KOPT-K1 (cell line): ENCODE data around the gene VAC14.
A peak's percentile ranks its signal among the peaks of the same experiment; 100 is the strongest.

Source experiments
- H3K27ac ChIP-seq: fragments of 200-600 bp; sonication (generic); 2 replicates; pipeline ENCODE4 v1.5.1; 2016; ENCODE audit warnings: antibody characterized with exemption, mild to moderate bottlenecking, low read depth, low read length; ENCODE audit not compliant: poor library complexity, severe bottlenecking
- H3K36me3 ChIP-seq: fragments of 200-600 bp; sonication (generic); 2 replicates; pipeline ENCODE4 v1.5.1; 2017; ENCODE audit warnings: antibody characterized with exemption, mild to moderate bottlenecking, low read length, moderate library complexity; ENCODE audit not compliant: insufficient read depth
- H3K9me3 ChIP-seq: fragments of 200-600 bp; sonication (generic); 2 replicates; pipeline ENCODE4 v1.5.1; 2017; ENCODE audit warnings: antibody characterized with exemption, low read length, mild to moderate bottlenecking; ENCODE audit not compliant: insufficient read depth, poor library complexity, severe bottlenecking

VAC14 gene

DNA sequence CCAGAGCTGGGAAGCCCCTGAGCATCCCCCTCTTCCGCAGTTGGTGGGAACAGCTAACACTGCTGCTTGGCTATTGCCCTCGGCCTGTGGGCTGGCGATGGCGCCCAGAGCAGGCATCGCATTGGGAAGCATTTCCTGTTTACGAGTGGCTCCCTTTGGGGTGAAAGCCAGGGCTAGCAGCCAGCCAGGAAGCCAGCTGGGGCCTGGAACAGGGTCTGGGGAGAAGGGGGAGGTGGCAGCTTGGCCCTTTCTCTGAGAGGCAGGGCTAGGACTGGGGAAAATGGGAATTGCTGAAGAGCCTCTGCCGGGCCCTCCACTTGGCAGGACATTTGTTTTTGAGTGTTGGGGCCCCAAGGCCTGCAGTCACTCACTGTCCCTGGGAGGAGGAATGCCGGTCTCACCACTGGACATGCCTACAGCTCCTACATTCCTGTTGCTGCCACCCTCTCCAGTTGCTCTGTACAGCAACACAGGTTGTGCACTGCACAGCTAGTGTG lies 112.7 kb downstream of the VAC14 start:
- Histone ChIP-seq H3K36me3 (no peaks in the 10 kb centered on the region), H3K9me3 (no peaks in the 10 kb centered on the region), H3K27ac (no peak overlapping the region)

DNA sequence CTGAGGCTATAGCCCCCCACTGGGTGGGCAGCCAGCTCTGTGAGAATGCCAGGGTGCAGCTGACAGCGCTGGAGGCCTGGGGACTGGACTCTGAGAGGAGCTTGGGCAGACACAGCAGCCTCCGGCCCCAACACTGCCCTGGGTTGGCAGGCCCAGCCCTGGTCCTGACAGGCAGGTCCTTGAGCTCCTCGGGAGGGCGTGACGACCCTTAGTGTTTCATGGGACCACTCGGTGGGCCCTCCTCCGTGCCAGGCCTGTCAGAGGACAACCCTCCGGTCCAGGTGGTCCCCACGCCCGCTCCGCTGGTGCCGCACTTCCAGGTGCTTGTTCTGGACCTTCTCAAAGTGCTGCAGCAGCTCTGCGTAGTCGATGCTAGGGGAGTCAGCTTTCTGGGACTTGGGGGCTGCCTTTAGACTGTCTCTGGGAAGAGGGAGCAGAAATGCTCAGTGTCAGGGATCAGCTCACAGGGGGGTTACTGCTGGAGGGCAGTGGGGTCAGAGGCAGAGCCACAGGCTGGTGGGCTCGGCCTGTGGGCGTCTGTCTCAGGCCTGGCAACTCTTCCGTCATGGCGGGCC lies 113.2 kb downstream of the VAC14 start:
- no peaks in the 10 kb centered on the region for H3K9me3 ChIP-seq
- H3K36me3 ChIP-seq = no peaks in the 10 kb centered on the region
- H3K27ac ChIP-seq = no peak overlapping the region

DNA sequence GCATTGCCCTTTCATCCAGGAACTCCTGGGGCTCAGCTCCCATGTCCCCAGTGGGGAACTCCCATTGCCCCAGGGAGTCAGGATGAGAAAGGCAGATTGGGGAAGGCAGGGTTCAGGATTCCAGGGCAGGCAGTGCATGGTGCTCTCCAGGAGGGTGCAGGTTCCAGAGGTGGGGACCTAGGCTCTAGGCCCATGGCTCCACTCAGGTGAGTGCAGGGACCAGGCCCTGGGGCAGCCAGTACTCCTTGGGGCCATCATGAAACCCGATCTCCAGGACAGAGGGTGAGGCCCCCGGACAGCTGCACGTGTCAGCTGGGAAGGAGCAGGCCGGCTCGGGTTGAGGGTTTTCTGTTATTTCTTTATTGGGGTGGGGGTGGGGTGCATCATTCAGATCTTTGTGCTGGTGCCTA lies 113.9 kb downstream of the VAC14 start:
- Histone ChIP-seq H3K27ac (no peak overlapping the region), H3K9me3 (no peaks in the 10 kb centered on the region), H3K36me3 (no peaks in the 10 kb centered on the region)

DNA sequence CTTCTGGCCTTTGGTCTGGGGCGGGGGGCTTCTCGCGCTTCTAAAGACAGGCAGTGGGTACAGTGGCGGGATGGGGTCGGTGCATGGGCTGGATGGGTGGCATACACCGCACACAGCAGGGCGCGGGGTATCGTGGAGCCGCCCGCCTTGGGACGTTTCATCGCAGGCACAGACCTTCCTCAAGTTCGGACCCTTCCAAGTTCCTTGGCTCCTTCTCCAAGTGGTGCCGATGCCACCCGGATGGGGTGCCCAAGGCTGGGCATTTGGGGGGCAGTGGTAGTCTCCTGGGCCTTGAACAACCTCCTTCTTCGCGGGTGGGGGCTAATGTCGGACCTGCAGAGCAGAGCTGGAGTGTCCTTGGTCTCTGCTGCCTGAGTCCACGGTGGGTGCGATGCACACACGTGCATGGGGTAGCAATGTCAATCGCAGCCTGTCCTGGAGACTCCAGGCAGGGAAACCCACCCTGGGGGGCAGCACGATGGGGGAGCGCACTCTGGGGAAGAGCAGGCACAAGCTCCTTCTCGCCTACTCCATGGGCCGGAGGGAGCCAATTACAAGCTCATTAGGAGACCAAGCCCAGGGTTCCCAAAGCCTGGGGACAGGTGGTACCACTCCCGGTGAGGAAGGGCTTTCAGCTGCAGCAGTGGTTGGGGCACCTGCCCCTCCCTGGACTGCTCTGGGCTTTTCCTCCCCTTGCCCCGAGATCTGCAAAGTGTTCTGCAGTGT lies 114.4 kb downstream of the VAC14 start:
- Histone ChIP-seq H3K36me3 (no peaks in the 10 kb centered on the region), H3K27ac (no peak overlapping the region), H3K9me3 (no peaks in the 10 kb centered on the region)

DNA sequence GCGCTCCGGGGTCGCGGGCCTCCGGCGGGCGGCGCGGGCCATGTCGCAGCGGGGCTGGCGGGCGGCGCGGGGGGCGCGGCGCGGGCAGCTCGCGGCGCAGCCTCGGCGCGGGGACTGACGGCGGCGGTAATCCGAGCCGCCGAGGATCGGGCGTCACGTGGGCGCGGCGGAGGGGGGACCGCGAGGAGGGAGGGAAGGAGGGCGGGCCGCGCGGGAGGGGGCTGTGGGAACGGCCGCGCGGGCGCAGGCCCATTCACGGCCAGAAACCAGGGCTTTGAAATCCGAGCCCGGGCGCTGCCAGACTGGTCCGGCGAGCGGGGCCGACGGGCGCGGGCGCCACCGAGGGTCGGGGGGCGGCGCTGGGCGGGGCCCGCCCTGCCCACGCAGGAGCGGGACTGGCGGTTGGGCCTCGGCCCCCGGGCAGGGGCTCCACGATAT lies 115.0 kb downstream of the VAC14 start, which contains the start of gene MTSS2:
Gene MTSS2 (minus strand): TSS at position 116 of the 438 bp plus-strand sequence. CDS start 262 bp downstream, outside the sequence.
- H3K36me3 ChIP-seq = no peaks in the 10 kb centered on the region
- H3K27ac ChIP-seq = peak within 1 kb of the TSS; percentile 23
- no peaks in the 10 kb centered on the region for H3K9me3 ChIP-seq

DNA sequence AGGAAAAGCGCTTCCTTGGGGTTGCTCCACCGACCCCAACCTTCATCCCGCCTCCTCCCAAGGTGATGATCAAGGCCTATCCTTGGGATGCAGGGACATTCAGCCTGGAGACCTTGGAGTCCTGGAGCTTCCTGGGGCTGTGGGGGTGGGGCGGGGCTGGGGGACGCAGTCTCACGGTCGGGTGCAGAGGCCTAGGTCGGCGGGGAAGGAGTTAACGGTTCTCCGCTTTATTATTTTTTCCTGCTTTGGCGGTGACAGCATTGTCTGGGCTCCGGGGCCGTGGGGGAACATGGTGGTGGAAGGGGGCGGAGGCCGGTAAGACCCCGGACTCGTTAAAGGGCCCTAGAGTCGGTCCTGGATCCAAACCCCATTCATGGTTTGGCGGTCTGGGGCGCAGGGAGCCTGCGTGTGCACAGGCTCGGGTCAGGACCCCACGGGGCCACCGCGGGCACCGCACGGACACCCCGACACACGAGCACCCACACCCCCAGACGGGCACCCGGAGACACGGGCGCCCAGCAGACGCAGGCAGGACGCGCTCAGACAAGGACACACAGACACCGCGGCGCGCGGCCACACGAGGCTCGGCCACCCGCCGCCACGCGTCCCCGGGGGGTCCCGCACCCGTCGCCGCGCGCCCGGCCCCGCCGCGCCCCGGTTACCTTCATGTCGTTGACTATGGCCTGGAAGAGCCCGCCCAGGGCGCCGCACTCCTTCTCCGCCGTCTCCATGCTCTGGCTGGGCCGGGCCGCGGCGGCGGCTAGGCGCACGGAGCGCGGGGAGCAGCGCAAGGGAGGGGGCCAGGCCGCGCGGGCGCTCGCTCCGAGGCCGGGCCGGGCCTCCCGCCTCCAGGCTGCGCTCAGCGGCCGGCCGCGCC lies 115.7 kb downstream of the VAC14 start:
- peak overlapping the region; percentile 23 for H3K27ac ChIP-seq
- no peaks in the 10 kb centered on the region for H3K36me3 ChIP-seq
- H3K9me3 ChIP-seq = no peaks in the 10 kb centered on the region

DNA sequence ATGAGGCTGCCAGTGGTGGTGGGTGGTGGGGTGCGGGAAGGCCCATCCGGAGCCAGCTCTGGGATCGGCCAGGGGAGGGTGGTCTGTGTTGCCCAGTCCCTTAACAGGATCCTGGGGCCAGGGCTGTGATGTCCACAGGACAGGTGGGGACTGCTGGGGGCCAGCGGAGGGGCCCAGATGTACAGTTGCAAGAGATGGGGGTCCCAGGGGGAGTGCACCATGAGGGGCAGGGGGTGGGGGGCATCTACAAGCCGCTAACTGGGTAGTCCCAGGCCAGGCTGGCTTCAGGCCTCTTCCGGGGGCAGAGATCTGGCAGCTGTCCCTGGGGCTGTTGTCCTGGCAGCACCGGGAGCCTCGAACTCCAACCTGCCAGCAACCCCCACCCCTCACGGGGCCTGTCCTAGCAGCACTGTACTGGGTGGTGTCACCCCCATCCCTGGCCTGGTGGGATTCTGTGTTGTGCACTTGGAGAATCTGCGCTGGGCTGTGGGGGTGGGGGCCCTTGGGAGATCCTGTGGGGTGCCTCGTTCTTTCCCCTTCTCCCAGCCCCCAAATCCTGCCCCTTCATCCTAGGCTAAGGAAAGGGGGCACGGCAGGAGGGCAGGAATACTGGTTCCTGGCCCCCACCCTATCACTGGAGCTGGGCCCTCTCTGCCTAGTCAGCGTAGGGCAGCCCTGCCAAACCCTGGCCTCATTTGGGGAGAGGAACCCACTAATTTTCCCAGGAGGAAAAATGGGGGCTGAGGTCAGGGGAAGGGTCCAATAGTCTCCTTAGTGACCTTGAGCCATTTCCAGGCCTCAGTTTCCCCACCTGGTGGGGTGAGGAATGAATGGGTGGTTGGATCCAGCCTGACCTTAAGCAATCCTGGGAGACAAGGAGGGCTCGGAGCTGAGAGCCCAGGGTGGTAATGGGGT lies 116.6 kb downstream of the VAC14 start:
- Histone ChIP-seq H3K36me3 (no peaks in the 10 kb centered on the region), H3K9me3 (no peaks in the 10 kb centered on the region), H3K27ac (no peak overlapping the region)

DNA sequence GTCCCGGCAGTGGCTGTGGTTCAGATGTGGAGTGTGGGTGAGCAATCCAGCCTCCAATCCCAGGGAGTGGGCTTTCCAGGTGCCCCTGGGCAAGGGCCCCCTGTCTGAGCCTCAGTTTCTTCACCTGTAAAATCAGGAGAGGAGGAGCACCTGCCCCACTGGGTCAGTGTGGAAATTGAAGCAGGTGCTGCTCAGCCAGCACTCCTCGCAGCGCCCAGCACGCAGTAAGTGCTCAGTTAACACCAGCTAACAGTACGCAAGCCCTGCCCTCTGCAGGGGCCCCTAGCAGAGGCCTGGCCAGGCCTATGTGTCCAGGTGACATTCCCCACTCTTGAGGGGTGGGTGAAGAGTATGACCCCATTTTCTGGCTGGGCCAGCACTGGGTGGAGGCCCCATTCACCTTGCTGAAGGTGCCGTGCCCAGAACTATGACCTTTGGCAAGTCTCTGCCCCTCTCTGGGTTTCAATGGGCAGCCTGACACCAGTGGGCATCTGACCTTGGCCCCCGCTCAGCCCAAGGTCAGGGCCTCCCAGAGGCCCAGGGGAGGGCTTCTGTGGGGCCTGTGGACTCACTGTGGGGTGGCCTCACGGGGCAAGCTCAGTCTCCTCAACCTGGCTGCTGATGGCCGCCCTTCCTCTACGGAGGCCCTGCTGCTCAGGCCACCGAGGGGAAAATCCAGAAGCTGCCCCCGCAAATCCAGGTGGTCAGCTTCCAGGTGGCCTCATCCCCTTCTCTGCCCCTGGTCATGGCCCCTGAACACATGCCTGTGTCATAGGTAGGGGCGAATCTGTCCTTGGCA lies 117.6 kb downstream of the VAC14 start:
- no peak overlapping the region for H3K27ac ChIP-seq
- no peaks in the 10 kb centered on the region; the same call in 1 of the 2 replicates for H3K36me3 ChIP-seq

DNA sequence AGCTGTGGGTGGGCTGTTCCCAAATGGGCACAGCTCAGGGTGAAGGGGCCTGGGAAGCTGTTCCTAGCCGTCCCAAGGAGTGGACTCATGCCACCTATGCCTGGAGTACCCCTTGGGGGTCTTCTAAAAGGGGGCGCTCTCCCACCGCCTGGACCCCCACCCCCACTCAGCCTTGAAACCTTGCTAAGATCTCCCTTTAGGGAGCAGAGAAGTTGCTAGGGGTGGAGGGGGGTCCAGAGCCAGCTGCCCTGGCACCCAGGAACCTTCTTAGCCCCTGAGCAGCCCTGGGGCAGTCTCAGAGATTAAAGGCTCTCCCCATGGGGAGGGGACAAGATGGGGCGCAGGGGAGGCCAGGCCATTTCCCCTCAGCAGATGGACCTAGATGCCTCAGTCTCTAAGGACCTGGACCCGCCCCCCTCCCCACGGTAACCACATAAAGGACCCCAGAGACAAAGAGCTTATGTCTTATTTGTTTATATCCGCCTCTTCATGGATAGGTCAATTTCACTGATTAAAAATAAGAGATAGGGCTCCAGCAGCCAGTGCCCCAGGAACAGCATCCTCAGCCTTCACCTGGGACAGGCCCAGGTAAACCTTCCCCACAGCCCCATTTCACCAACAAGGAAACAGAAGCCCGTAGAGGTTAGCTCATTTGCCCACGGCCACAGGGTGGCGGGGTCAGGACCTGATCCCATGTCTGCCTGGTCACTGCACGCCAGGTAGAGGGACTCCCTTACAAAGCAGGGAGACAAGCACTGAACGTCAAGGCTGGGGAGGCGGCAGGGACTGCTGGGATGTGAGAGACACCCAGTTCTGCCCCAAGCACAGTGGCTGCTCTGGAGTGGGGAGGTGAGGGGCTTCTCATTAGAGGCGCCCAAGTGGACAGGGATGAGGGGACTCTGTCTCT lies 118.5 kb downstream of the VAC14 start:
- H3K27ac ChIP-seq = no peak overlapping the region
- H3K9me3 ChIP-seq = no peaks in the 10 kb centered on the region
- no peaks in the 10 kb centered on the region; the same call in 1 of the 2 replicates for H3K36me3 ChIP-seq

More for the DNA sequence above, 117.6 kb downstream of the VAC14 start:
- H3K9me3 ChIP-seq = no peaks in the 10 kb centered on the region

DNA sequence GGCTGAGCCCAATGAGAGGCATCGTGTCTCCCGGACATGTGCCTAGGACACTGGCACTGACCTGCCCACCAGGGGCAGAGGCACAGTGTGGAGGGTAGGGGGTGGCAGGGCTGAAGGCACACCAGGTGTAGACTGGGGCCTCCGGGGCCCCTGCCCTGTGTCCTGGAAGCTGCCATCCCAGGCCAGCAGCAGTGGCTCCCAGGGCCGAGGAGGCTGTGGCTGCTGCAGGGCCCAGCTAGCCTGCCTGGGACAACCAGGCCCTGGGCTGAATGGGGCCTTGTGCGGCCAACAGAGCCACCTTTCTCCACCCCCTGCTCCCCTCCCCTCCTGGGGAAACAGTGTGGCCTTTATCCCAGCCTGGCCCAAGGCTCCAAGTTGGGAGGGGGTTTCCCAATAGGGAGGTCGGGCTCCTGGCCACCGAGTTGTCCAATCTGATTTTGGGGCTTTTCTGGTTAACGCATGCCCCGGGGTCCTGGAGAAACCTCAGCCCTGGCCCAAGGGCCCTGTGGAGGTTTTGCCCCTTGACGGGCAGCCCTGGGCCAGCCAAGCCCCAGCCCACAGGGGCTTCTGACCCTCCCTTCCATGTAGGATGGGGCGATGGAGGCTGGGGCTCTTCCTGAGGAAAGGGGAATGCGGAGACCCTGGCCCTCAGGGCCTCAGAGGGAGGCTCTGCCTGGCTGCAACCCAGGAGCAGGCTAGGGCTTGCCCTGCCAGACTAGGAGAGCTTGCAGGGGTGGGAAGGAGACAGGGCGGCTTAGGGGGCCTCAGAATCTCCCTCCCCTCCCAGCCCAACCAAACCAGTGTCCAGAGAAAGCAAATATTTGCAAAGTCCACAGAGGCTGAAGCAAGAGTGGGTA lies 119.3 kb downstream of the VAC14 start:
- H3K36me3 ChIP-seq = peaks cover 1% of the 10 kb centered on the region; the same call in 1 of the 2 replicates
- no peak overlapping the region for H3K27ac ChIP-seq
- H3K9me3 ChIP-seq = no peaks in the 10 kb centered on the region

DNA sequence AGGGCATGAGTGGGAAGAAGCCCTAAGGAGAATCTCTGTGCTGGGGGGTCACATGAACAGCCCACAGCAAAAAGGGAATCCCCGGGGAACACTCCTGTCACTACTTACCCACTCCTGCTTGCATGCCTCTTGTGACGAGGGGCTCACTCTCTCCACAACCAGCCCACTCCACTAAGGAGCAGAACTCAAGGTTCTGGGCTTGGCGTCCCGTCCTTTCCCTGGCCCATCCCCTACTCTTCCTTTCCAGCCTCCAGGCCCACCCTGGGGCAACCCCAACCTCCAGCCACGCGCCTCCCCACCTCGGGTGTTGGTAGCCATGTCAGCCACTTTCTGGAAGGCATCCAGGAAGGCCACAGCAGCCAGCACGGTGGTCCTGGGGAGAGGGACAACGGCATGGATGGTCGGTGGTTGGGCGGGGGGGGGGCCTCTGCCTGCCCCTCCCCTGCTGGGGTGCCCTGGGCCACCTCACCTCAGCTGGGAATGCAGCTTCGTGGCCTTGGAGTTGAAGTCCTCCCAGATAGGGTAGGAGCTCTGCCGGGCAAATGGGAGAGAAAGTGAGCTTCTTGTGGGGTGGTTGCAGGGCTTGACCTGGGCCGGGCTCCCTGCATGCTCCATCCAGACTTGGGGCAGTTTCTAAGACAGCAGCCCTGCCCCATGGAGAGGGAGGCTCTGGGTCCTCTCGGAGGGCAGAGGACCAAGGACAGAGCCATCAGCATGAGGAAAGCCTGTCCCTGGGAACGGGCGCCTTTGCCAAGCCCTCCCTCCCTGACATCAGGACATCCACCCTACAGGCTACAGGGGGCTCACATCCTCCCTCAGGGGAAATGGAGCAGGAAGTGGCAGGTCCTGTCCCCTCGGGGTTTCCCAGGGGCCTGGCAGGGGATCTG lies 120.2 kb downstream of the VAC14 start:
- peaks cover 9% of the 10 kb centered on the region; the same call in 1 of the 2 replicates for H3K36me3 ChIP-seq
- H3K27ac ChIP-seq = no peak overlapping the region
- H3K9me3 ChIP-seq = no peaks in the 10 kb centered on the region
